ENCODE data around the gene ANKRD44. TPM values are rescaled to one million over a fixed set of nuclear protein-coding genes. Genes with fewer than 3 reads are reported as not detected.

The ANKRD44 gene
- total RNA-seq, 2 experiments from 2014 or later, result 188 to 224 TPM

DNA sequence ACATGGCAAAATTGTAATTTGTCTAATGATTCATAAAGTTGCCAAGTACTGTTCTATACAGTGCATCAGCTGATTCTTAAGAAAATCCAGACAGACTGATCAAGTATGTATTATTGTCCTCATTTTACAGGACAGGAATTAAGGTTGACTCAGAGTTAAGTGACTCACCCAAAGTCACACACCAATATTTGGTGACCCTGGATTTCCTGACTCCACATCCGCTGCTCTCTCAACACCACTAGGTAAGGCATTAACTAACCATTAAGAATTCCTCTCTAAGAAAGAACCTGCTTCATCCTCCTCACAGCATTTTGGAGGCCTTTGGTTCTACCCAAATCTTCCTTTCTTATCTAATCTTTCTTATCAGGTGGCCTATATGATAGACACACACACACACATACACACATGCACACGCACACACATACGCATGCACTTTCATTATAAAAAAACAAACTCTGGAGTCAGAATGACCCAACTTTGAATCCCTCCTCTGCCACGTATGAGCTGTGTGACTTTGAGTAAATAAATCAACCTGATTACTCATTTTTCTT, 150.8 kb downstream of the ANKRD44 start:
- no peaks in the 10 kb centered on the region for H3K27me3 Mint-ChIP-seq (ENCODE audit: low read depth)
- DNase-seq, result peak; percentile 47
- peak overlapping the region; percentile 55 for H3K27ac Mint-ChIP-seq
- H3K9me3 Mint-ChIP-seq (ENCODE audit: insufficient read depth), result no peaks in the 10 kb centered on the region
- H3K36me3 Mint-ChIP-seq (ENCODE audit: low read depth), result peaks cover 47% of the 10 kb centered on the region
- H3K4me1 Mint-ChIP-seq (ENCODE audit: low read depth), result peaks cover 68% of the 10 kb centered on the region
- peak; percentile 78 for ATAC-seq
- ChIA-PET CTCF (interaction anchor here (0.9 to 3.6 kb wide), 3 partner anchors 10 to 46 kb away, joined by 4 to 28 read pairs (median 16); no protein-coding TSS in a partner anchor), POLR2A (interaction anchor here (0.6 to 1.6 kb wide), 3 partner anchors 12 to 231 kb away, joined by 3 to 4 read pairs (median 3); no protein-coding TSS in a partner anchor)
- H3K4me3 Mint-ChIP-seq, result peak overlapping the region; percentile 4

- Mint-ChIP-seq H3K4me3 (no peak overlapping the region), H3K4me1 (ENCODE audit: low read depth) (peaks cover 71% of the 10 kb centered on the region), H3K27ac (peak overlapping the region; percentile 19), H3K36me3 (ENCODE audit: low read depth) (peaks cover 45% of the 10 kb centered on the region), H3K27me3 (ENCODE audit: low read depth) (no peaks in the 10 kb centered on the region), H3K9me3 (ENCODE audit: insufficient read depth) (no peaks in the 10 kb centered on the region)
- CTCF ChIA-PET, result interaction anchor here (0.9 to 3.6 kb wide), 5 partner anchors 8 to 45 kb away, joined by 3 to 28 read pairs (median 4); no protein-coding TSS in a partner anchor
- DNase-seq (no peak), ATAC-seq (no peak)
- POLR2A ChIA-PET, result interaction anchor here (0.6 to 1.6 kb wide), 3 partner anchors 11 to 274 kb away, joined by 3 to 4 read pairs (median 3); no protein-coding TSS in a partner anchor
Observed at GRCh38 chr2:197158591-197159550, 151.7 kb downstream of the ANKRD44 start.

- H3K9me3 Mint-ChIP-seq (ENCODE audit: insufficient read depth), result no peaks in the 10 kb centered on the region
- H3K4me3 Mint-ChIP-seq, result no peak overlapping the region
- no peak for ATAC-seq
- H3K36me3 Mint-ChIP-seq (ENCODE audit: low read depth), result peaks cover 42% of the 10 kb centered on the region
- peaks cover 71% of the 10 kb centered on the region for H3K4me1 Mint-ChIP-seq (ENCODE audit: low read depth)
- ChIA-PET POLR2A (interaction anchor here (0.7 kb wide), 1 partner anchor 275 kb away, joined by 3 read pairs; no protein-coding TSS in a partner anchor), CTCF (interaction anchor here (0.9 to 3.6 kb wide), 6 partner anchors 9 to 45 kb away, joined by 3 to 28 read pairs (median 5); no protein-coding TSS in a partner anchor)
- H3K27me3 Mint-ChIP-seq (ENCODE audit: low read depth), result no peaks in the 10 kb centered on the region
- no peak overlapping the region for H3K27ac Mint-ChIP-seq
- DNase-seq, result no peak
Observed at GRCh38 chr2:197157879-197158537, 152.6 kb downstream of the ANKRD44 start.

- H3K4me3 Mint-ChIP-seq, result no peak overlapping the region
- H3K36me3 Mint-ChIP-seq (ENCODE audit: low read depth), result peaks cover 42% of the 10 kb centered on the region
- ATAC-seq (no peak), DNase-seq (no peak)
- peaks cover 71% of the 10 kb centered on the region for H3K4me1 Mint-ChIP-seq (ENCODE audit: low read depth)
- no peaks in the 10 kb centered on the region for H3K27me3 Mint-ChIP-seq (ENCODE audit: low read depth)
- CTCF ChIA-PET, result interaction anchor here (0.7 to 1.9 kb wide), 3 partner anchors 9 to 44 kb away, joined by 3 to 6 read pairs (median 3); no protein-coding TSS in a partner anchor
- POLR2A ChIA-PET, result no interaction called here
- H3K27ac Mint-ChIP-seq, result no peak overlapping the region
- no peaks in the 10 kb centered on the region for H3K9me3 Mint-ChIP-seq (ENCODE audit: insufficient read depth)
Observed at GRCh38 chr2:197156771-197157170, 153.8 kb downstream of the ANKRD44 start.

DNA sequence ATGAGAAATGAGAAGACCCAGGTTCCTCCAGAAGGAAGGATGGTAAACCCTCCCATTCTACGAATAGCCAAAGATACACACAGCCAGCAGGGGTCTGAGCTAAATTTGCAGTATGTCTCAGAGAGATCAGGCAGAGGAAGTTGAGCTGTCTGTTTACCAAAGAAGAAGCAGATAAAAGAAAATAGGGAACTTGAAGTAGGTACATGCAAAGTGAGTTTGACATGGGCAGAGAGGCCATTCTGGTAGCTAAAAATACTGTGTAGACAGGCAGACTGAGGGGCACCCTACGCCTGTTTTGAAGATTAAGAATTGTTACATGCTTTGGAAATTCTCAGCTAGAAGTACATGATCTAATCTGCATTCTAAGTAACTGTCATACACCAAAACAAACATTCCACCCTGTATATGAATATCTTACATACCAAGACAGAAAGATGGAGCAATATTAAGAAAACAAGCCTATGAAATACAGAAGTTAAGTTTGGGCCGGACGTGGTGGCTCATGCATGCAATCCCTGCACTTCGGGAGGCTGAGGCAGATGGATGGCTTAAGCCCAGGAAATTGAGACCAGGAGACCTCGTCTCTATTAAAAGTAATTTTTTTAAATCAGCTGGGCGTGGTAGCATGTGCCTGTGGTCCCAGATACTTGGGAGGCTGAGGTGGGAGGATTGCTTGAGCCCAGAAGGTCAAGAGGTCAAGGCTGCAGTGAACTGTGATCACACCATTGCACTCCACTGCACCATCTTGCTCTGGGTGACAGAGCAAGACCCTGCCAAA, 157.9 kb downstream of the ANKRD44 start:
- CTCF ChIA-PET, result interaction anchor here (0.5 to 3.2 kb wide), 18 partner anchors 11 to 222 kb away, joined by 3 to 22 read pairs (median 4); no protein-coding TSS in a partner anchor

DNA sequence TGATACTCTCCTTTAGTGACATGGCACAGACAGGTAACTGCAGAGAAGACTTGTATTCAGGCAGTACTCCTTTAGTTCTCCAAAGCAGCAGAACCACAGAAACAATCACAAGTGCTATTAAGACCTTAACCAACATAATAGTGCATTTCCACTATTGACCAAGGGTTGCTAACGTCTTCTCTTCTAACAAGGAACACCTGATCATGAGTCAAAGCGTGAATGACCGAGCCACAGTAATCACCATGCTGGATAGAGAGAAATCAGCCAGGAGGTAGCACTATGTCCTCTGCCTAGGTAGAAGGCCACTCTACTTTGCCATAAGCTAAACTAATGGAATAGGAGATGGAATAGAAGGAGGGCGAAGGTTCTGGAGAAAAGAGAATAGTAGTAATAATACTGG, 161.0 kb downstream of the ANKRD44 start:
- POLR2A ChIA-PET, result interaction anchor here (0.9 kb wide), 2 partner anchors 14 to 33 kb away, joined by 3 read pairs; no protein-coding TSS in a partner anchor
- Mint-ChIP-seq H3K4me3 (no peak overlapping the region), H3K36me3 (ENCODE audit: low read depth) (peaks cover 42% of the 10 kb centered on the region), H3K4me1 (ENCODE audit: low read depth) (peaks cover 82% of the 10 kb centered on the region), H3K27me3 (ENCODE audit: low read depth) (no peaks in the 10 kb centered on the region), H3K27ac (no peak overlapping the region), H3K9me3 (ENCODE audit: insufficient read depth) (no peaks in the 10 kb centered on the region)
- no peak for ATAC-seq
- no peak for DNase-seq
- CTCF ChIA-PET, result interaction anchor here (0.6 to 1.9 kb wide), 4 partner anchors 19 to 197 kb away, joined by 3 to 15 read pairs (median 6); no protein-coding TSS in a partner anchor

More for the DNA sequence above, 157.9 kb downstream of the ANKRD44 start:
- H3K4me1 Mint-ChIP-seq (ENCODE audit: low read depth), result peaks cover 69% of the 10 kb centered on the region
- peaks cover 41% of the 10 kb centered on the region for H3K36me3 Mint-ChIP-seq (ENCODE audit: low read depth)
- H3K27ac Mint-ChIP-seq, result peak overlapping the region; percentile 45
- no peak for DNase-seq
- H3K4me3 Mint-ChIP-seq, result no peak overlapping the region
- no peaks in the 10 kb centered on the region for H3K9me3 Mint-ChIP-seq (ENCODE audit: insufficient read depth)
- H3K27me3 Mint-ChIP-seq (ENCODE audit: low read depth), result no peaks in the 10 kb centered on the region
- ATAC-seq, result peak; percentile 64
- POLR2A ChIA-PET, result interaction anchor here (0.8 to 1.6 kb wide), 4 partner anchors 13 to 47 kb away, joined by 4 to 5 read pairs (median 4); no protein-coding TSS in a partner anchor

GRCh38 chr2:197148401-197148800, 162.2 kb downstream of the ANKRD44 start:
- ChIA-PET POLR2A (no interaction called here), CTCF (interaction anchor here (1.7 to 1.9 kb wide), 2 partner anchors 20 to 35 kb away, joined by 8 to 15 read pairs; no protein-coding TSS in a partner anchor)
- Mint-ChIP-seq H3K27ac (no peak overlapping the region), H3K36me3 (ENCODE audit: low read depth) (peaks cover 49% of the 10 kb centered on the region), H3K4me3 (no peak overlapping the region), H3K4me1 (ENCODE audit: low read depth) (peaks cover 76% of the 10 kb centered on the region), H3K27me3 (ENCODE audit: low read depth) (no peaks in the 10 kb centered on the region), H3K9me3 (ENCODE audit: insufficient read depth) (no peaks in the 10 kb centered on the region)
- DNase-seq (no peak), ATAC-seq (no peak)

DNA sequence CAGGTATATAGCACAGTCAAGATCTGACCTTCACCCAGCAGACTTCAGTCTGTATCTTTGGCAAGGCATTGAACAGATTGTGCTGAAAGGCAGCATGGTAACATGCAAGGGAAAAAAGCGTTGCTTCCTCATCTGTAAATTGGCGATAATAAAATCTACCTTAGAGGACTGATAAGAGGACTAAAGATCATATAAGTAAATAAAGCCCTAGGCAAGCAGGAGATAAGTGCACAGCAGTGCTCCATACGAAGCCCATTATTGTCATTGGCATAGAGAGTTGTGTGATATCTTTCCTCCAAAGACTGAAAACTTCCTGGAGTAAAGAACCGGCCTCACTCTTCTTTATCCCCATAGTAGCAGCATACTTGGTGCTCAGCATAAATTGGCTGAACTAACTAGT, 162.6 kb downstream of the ANKRD44 start:
- Mint-ChIP-seq H3K9me3 (ENCODE audit: insufficient read depth) (no peaks in the 10 kb centered on the region), H3K27me3 (ENCODE audit: low read depth) (no peaks in the 10 kb centered on the region), H3K36me3 (ENCODE audit: low read depth) (peaks cover 52% of the 10 kb centered on the region), H3K4me3 (no peak overlapping the region), H3K27ac (no peak overlapping the region), H3K4me1 (ENCODE audit: low read depth) (peaks cover 72% of the 10 kb centered on the region)
- DNase-seq (no peak), ATAC-seq (no peak)
- CTCF ChIA-PET, result interaction anchor here (0.6 to 1.4 kb wide), 3 partner anchors 11 to 61 kb away, joined by 3 to 5 read pairs (median 3); no protein-coding TSS in a partner anchor
- POLR2A ChIA-PET, result interaction anchor here (0.6 to 1.3 kb wide), 2 partner anchors 11 to 160 kb away, joined by 3 to 4 read pairs; no protein-coding TSS in a partner anchor

DNA sequence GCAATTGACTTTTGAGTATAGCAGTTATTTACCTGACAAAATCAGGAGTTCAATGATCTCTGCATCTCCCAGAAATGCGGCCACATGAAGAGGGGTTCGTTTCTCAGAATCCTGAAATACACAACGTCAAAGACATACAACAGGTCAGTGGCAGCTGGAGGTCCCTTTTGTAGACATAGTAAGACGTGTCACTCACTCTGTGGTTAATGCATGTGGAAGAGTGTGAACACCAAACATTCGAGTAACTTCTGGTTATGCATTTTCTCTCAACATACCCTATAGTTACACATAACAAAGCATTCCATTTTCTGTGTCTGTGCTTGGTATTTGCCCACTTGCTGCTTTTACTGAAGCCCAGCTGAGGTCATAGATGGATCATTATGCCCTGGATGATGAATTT, 163.6 kb downstream of the ANKRD44 start:
- H3K4me3 Mint-ChIP-seq, result peak overlapping the region; percentile 8
- peaks cover 70% of the 10 kb centered on the region for H3K4me1 Mint-ChIP-seq (ENCODE audit: low read depth)
- H3K36me3 Mint-ChIP-seq (ENCODE audit: low read depth), result peaks cover 52% of the 10 kb centered on the region
- peak; percentile 45 for ATAC-seq
- H3K9me3 Mint-ChIP-seq (ENCODE audit: insufficient read depth), result no peaks in the 10 kb centered on the region
- DNase-seq, result no peak
- H3K27me3 Mint-ChIP-seq (ENCODE audit: low read depth), result no peaks in the 10 kb centered on the region
- ChIA-PET CTCF (interaction anchor here (1.4 kb wide), 1 partner anchor 22 kb away, joined by 5 read pairs; no protein-coding TSS in a partner anchor), POLR2A (interaction anchor here (1.3 kb wide), 1 partner anchor 12 kb away, joined by 4 read pairs; no protein-coding TSS in a partner anchor)
- peak overlapping the region; percentile 60 for H3K27ac Mint-ChIP-seq

- ChIA-PET CTCF (interaction anchor here (0.6 to 1.3 kb wide), 4 partner anchors 29 to 232 kb away, joined by 3 to 5 read pairs (median 3); no protein-coding TSS in a partner anchor), POLR2A (interaction anchor here (0.7 to 1.7 kb wide), 2 partner anchors 9 to 52 kb away, joined by 3 to 6 read pairs; no protein-coding TSS in a partner anchor)
- ATAC-seq (peak; percentile 69), DNase-seq (no peak)
- peaks cover 49% of the 10 kb centered on the region for H3K36me3 Mint-ChIP-seq (ENCODE audit: low read depth)
- no peaks in the 10 kb centered on the region for H3K27me3 Mint-ChIP-seq (ENCODE audit: low read depth)
- H3K4me3 Mint-ChIP-seq, result no peak overlapping the region
- peaks cover 70% of the 10 kb centered on the region for H3K4me1 Mint-ChIP-seq (ENCODE audit: low read depth)
- peak overlapping the region; percentile 82 for H3K27ac Mint-ChIP-seq
- H3K9me3 Mint-ChIP-seq (ENCODE audit: insufficient read depth), result no peaks in the 10 kb centered on the region
Observed at GRCh38 chr2:197145471-197146056, 165.0 kb downstream of the ANKRD44 start.

Data from activated CD8-positive, alpha-beta T cell treated with anti-CD3 and anti-CD28 coated beads, Interleukin-2, amount 10 ng/mL, durations not matched to agents 7 days and 5 days (primary cell).